GM19193 (cell line): ENCODE results near the gene STAB2.

Experiments used
- POLR2A ChIP-seq: IDR thresholded peaks from 4 replicates; pipeline ENCODE4 v1.6.1; 2011; ENCODE audit not compliant: insufficient read depth, insufficient read length; ENCODE audit errors: extremely low read depth

STAB2 gene

DNA sequence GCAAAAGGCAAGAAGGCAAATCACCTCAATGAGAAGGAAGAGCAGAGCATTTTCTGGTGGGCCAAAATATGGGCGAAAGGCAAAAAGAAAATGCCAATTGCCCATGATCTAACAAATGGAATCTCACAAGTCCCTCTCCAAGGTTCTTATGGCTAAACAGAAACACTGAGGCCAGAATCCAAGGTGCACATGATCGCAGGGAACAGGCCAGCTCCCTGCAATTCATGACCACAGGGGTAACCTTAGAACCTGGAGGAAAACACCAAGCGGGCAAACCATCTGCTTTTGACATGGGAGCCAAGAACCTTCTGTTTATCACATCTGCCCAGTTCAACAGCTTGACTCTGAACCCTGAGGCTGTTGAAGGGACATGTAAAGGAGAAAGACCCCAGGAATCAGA, 193.9 kb downstream of the STAB2 start:
- TF ChIP-seq POLR2A: no peak

DNA sequence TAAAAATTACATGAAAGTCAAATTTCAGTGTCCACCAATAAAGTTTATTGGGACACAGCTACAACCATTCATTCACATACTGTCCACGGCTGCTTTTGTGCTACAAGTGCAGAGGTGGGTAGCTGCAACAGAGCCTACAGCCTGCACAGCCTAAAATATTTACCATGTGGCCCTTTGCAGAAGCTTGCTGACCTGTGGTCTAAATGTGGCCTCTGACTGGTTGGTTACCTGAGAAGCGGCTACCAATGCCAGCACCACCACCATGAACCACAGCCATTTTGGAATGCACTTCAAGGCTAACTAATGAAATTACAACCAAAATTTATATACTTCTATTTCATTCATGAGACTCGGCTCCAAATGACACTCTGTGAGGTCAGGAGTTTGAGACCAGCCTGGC, 195.3 kb downstream of the STAB2 start:
- TF ChIP-seq POLR2A: no peak

DNA sequence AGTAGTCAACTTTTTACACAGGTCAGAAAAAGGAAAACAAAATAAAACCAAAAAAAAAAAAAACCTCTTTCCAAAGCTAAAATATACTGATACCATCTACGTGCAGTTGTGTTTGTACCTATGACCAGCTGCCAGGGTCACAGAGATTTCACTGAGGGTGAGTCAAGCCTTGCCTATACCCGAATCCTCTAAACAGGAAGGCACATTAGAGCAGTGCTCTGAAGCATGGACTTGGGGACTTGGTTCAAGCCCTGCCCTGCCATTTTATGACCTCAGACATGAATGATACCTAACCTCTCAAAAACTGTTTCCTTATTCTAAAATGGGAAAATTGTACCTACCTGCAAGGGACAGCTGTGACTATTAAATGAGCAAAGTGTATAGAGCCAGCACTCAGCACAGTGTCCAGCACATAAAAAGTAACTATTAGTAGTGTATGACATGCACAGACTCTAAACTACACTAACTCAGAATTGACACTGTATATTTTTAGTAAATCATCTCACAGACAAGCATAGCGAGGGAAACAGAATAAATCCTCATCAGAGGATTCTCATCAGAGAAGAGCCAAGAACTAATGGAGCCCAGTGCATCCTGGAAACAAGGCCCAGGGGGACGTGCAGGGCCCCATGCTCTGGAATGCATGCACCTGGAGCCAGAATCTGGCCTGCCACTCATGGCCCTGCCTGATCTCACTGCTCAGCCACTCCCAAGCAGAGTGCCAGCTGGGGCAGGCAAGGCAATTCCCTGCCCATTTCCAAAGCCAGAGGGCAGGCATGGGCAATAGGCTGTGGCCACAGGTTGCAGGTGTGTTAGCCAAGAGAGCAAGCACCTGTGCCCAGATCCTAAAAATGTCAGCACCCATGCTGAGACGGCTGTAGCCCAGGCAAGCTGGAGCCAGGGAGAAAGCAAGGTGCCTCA, 196.9 kb downstream of the STAB2 start:
- no peak for TF ChIP-seq POLR2A

DNA sequence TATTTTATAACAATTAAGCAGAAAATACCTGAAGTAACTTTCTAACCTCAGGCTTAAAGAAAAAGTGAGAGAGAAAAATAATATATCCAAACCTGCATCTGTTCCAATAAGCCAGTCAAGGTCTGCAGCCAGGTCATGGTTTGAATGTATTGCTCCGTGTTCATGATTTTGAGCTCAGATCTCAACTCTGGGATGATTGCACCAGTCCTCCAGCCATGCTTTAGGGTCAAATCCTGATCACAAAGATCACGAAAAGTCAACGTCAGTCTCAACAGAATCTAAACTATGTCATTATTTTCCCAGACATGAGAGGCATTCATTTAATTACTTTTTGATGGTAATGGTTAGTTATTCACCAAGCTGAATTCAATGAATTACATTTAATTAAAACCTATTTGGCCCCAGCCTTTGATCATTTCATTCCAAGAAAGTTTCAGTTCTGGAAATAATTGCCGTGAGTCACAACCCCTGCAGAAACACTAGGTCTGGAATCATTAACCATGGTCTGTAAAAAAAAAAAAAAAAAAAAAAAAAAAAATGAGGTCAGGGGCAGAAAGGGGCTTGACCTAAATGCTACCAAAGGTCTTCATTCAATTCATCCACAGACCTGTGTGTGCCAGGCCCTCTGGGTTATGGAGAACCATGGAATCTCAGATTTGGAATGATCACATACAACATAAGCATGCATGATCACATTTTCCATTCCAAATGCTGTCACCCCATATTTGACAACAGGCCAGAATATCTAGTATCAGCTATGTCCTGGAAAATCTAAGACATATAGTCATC, 198.4 kb downstream of the STAB2 start:
- no peak for TF ChIP-seq POLR2A

DNA sequence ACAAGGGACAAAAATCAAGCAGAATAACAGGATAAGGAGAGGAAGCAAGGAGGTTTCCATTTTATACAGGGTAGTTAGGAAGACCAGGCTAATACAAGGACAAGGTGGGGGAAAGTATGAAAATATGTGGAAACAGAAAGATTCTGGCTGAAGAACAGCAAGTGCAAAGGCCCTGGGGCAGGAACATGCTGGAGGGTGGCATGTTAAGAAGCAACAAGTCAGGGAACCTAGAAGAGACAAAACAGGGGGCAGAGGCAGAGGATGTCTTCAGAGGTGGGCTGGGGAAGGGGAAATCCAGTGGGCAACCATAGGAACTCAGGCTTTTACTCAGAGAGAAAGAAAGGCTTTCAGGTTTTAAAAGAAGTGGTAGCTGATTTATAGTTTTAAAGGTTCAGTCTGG, 199.1 kb downstream of the STAB2 start:
- TF ChIP-seq POLR2A: no peak

DNA sequence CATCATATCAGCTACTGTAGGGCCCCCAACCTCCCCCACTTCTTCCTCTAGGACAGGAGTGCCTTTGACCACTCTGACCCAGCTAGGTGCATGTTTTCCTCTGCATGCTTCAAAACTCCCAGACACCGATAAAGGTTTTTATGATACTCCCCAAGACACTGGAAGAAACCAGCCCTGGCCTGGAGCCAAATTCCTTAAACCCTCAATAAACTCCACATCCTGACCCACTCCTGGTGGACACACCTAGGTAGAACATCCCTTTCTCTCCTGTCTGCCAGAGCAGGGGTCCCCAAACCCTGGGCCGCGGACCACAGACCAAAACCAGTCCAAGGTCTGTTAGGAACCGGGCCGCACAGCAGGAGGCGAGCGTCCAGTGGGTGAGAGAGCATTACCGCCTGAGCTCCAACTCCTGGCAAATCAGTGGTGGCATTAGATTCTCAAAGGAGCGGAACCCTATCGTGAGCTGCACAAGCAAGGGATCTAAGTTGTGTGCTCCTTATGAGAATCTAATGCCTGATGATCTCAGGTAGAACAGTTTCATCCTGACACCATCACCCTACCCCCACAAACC, 204.4 kb downstream of the STAB2 start:
- TF ChIP-seq POLR2A: no peak

DNA sequence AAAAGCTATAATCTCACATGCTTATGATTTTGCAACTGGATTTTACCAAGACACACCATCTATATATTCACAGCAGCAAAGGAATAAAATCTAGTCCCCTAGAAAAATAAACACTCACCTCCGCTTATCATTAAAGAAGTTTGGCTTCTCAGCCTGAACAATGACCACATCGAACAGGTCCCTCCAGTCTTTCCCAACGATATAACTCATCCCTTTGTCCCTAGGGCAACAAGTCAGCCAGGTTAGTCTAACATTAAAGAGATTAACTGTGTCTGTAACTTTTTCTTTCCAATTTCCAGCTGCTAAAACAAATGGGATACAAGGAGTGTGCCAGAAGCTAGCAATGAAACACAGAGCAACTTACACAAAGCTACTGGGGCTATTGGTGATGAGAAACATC, 206.0 kb downstream of the STAB2 start:
- TF ChIP-seq POLR2A: no peak

DNA sequence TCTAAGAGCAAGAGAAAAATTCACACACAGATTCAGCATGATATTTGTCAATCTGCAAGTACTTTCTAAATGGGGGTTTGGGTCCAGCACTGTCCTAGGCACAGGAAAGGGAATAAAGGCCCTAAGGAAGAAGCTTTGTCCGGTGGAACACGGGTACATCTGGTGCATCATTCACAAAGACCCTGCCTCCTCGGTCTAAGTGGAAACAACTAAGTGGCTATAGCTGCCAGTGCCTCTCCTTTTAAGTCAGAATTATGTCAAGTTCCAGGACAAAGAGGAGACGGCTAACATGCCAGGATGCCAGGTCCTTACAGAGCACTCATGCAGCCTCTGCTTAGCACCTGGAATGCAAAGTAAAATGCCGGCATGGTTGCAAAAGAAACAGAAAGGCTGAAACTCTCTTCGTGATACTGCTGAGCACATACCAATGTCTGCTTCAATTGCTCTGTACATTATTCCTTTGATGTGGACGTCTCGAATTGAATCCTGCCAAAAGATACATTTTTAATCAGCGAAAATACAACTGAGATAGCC, 206.5 kb downstream of the STAB2 start:
- no peak for TF ChIP-seq POLR2A

DNA sequence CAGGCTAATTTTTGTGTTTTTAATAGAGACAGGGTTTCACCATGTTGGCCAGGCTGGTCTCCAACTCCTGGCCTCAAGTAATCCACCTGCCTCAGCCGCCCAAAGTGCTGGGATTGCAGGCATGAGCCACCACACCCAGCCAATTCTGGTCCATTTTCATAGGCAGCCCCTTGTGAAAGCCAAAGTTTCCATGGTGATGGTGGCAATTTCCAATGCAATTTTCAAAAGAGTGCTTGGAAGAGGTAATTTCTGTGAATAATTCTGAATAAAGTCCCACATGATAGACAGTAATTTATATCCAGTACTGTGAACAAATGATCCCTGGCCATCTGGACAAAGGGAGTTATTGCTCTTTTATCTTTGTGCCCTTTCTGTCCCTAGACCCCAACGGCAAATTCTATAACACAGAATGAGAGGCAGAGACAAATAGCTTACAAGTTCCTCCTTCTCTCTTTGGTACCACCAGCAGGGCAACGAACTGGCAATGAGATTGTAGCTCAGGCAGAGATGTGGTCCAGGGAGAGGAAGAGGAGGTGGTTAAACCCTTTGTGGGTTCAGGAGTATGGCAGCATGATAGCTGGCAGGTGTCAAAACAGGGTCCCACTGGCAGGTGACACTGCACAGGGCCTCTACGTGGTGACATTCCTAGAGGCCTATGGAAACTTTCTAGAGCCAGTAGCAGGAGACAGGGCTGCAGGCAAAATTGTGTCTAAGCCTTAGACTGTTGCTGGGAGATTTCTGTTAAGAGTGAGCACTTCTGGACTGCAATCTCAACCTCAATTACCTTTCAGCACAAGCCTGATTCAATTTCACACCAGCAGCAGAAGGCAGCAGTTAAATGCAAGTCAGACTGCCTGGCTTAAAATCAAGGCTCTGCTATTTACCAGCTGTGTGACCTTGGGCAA, 207.5 kb downstream of the STAB2 start:
- no peak for TF ChIP-seq POLR2A

DNA sequence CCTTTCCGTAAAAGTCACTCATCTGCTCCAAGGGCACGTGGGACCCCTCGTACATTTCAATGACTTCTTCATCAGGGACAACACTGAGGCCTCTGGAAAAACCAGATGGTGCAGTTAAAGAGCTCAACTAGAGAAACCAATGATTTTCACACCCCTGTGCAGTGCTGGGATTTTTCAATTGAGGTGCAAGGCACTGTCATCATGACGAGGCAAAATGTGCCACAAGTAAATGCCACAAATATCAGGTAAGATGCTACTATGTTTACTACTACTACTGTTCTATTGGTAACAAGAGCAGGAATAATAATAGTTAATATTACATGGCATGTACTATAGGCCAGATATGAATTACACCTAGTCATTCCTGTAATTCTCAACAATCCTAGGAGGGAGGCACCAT, 211.5 kb downstream of the STAB2 start:
- no peak for TF ChIP-seq POLR2A

DNA sequence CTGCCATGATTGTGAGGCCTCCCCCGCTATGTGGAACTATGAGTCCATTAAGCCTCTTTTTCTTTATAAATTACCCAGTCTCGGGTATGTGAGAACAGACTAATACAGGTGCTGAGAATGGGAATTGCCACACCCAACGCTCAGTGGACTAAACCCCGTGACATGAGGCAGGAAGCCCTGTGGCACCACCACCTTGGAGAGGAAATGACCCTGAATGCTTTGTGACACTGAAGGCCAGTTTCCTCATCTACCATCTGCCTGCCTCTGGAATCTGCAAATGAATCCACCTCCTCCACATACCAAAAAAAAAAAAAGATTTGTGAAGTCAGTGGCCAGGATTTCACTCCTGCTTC, 212.4 kb downstream of the STAB2 start:
- no peak for TF ChIP-seq POLR2A

DNA sequence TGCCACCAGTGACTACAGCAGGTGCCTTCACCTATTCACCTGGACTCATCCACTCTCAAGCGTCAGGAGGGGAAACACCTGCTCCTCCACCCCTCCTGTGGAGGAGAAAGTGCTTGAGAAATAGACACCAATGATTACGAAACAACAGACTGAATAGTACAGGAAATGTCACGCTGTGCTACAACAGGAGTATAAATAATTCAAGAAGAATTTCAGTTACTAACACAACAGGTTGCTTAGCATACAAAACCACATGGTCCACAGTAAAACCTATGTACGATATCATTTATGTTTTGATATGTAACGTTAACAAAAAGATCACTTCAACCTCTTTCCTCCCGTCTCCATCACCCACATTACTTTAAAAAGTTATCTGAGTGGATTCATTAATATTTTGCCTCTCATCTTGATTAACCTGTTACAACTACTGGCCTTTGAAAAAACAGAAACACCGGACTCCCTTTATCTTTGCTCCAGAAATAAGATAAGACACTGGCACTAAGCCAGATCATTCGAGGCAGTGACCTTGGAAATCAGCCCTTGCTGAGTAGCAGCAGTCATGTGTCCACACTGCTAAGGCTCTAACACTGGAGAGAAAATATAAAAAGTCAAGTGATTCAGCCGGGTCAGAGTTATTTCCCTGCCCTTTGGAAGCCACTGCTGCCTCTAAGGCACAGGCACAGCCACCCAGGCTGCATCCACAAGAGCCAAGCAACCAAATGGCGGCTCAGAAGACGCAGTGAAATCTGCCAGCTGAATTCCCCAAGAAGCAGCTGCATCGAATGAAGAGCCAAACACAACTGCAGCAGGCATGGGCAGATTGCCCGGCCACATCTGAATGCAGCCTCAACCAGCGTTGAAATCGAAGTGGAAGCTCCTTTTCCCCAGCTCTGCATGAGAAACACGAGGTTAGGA, 213.0 kb downstream of the STAB2 start:
- TF ChIP-seq POLR2A: no peak
